BE2C (cell line): ENCODE results near the gene SOX5.

Experiments used
- DNase-seq: peaks from one replicate; pipeline ENCODE4 v3.0.0-alpha.2; 2020
- H3K27me3 ChIP-seq: fragments of 250-450 bp; sonication (Bioruptor Pico); 2 replicates; pipeline ENCODE4 v1.5.1; 2020; ENCODE audit warnings: mild to moderate bottlenecking
- H3K36me3 ChIP-seq: fragments of 250-450 bp; sonication (Bioruptor Pico); 2 replicates; pipeline ENCODE4 v1.5.1; 2020; ENCODE audit warnings: mild to moderate bottlenecking
- H3K4me1 ChIP-seq: fragments of 250-450 bp; sonication (Bioruptor Pico); 2 replicates; pipeline ENCODE4 v1.5.1; 2020
- H3K4me3 ChIP-seq: 2 replicates; pipeline ENCODE4 v1.5.1; 2011; ENCODE audit warnings: low read depth, low read length
- H3K9me3 ChIP-seq: fragments of 250-450 bp; sonication (Bioruptor Pico); 2 replicates; pipeline ENCODE4 v1.5.1; 2020
- CTCF ChIP-seq: IDR thresholded peaks from 2 replicates; pipeline ENCODE4 v1.5.1; 2012; ENCODE audit warnings: mild to moderate bottlenecking, low read depth, low read length

Gene SOX5

DNA sequence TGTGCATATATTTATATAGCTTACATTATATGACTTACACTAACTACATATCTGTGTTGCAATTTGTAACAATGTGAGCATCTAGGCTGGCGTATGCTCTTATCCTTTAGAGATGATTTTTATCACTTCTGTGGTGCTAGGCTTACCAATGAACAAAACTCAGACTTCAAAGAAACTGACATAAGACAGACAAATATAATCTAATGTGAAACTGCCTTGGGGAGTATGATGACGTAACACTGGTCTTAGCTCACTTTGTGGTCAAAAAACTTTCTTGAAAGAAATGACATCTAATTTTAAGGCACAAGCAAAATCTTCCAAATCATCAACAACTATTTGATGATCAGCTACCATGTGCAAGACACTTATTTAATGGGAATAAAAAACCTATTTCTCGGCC is 50.0 kb downstream of the SOX5 start:
- Histone ChIP-seq H3K4me3 (no peak overlapping the region), H3K36me3 (no peaks in the 10 kb centered on the region), H3K9me3 (no peaks in the 10 kb centered on the region), H3K27me3 (no peaks in the 10 kb centered on the region), H3K4me1 (no peaks in the 10 kb centered on the region)
- DNase-seq = no peak
- no peak for TF ChIP-seq CTCF

DNA sequence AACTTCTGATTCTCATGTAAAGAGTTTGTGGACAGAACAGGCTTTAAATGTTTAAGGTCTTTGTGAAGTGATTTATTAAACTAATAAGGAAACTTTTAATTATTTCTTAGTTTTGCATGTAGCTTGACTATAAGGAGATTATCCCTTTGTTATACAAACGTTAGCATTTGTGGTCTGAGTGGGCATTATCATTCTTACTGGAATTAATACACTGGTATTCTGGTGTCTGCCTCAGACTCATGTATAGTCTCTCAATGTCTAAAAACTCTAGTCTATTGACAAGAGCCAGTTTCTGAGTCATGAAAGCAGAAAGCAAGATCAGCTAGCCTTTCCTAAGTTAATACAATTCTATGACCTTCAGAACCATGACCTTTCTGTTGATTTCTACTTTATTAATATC is 51.3 kb downstream of the SOX5 start:
- H3K4me3 ChIP-seq = no peak overlapping the region
- no peak for TF ChIP-seq CTCF
- no peaks in the 10 kb centered on the region for H3K36me3 ChIP-seq

DNA sequence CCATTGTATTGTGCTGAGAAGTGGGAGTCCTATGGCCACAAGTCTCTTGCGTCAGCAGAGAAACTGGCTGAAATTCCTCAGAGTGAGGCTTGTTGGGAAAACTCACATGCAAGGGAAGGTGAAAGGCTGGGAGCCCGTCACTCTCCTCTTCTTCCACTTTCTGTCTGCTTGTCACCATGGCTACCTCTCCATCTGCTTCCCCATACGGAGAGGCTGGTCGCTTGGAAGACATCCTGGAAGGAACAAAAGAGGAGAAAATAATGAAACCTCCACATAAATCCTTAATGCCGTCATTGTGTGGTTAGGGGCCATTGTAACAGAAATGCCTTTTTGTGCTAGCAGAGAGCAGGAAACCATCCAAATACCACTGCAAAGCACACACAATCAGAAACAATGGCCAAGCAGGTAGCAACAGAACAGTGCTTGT is 53.7 kb downstream of the SOX5 start:
- H3K4me1 ChIP-seq = no peaks in the 10 kb centered on the region
- no peak for DNase-seq
- no peak overlapping the region for H3K4me3 ChIP-seq

More for the DNA sequence above, 51.3 kb downstream of the SOX5 start:
- DNase-seq = no peak
- Histone ChIP-seq H3K9me3 (no peaks in the 10 kb centered on the region), H3K4me1 (no peaks in the 10 kb centered on the region), H3K27me3 (no peaks in the 10 kb centered on the region)

DNA sequence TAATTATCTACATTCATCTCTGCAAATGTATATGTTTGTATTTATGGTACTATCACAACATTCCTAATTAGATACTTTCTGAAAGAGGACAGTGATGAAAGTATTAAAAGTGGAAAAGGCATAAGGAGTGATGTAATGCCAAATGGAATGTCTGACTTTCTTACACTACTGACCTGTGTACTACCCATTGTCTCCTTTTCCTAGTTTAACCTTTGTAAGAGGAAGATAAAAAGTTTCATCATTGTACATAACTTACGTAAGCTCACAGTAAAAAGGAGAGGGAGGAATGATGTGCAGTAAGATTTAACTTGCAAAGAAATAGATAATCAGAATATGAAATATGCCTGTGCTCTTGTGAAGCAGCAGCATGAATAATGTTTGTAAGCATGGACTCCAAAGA is 55.9 kb downstream of the SOX5 start:
- no peaks in the 10 kb centered on the region for H3K4me1 ChIP-seq
- no peaks in the 10 kb centered on the region; the same call in 1 of the 2 replicates for H3K9me3 ChIP-seq
- H3K27me3 ChIP-seq = no peaks in the 10 kb centered on the region
- no peak overlapping the region for H3K4me3 ChIP-seq
- H3K36me3 ChIP-seq = no peaks in the 10 kb centered on the region
- TF ChIP-seq CTCF = no peak
- no peak for DNase-seq

More for the DNA sequence above, 53.7 kb downstream of the SOX5 start:
- Histone ChIP-seq H3K36me3 (no peaks in the 10 kb centered on the region), H3K27me3 (no peaks in the 10 kb centered on the region), H3K9me3 (no peaks in the 10 kb centered on the region; the same call in 1 of the 2 replicates)
- no peak for TF ChIP-seq CTCF

DNA sequence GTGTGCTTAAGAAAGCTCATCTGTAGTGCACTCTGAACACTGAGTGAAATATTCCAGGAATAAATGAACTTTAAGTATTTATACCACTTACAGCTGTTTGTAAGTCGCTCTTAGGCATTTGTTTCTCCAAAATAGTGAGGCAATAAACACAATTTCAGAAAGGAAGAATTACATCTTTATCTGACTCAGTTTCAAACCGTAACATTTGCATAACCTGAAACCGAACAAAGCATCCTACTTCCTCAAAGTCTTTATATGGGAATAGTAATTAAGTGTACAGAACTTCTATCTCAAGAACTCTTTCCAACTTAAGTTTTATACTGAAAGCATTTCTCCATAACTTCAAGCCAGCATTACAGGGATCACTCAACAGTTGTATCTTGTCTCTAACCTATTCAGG is 58.4 kb downstream of the SOX5 start:
- no peaks in the 10 kb centered on the region for H3K36me3 ChIP-seq
- no peaks in the 10 kb centered on the region for H3K4me1 ChIP-seq
- DNase-seq = no peak

DNA sequence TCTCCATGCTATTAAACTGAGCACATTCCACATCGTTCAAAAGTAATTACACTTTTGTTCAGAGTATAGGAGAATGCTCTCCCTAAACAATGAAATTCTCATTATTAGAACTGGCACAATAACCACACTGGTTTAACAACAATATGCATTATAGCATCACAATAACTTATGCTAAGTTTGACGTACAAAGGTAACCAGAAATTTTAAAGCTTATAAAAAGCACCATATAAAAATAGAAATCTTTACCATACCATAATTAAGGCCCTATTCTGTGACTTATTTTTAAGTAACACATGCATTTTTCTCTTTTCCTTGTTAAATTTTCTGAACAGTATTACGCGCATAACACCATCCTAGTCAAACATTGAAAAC is 60.4 kb downstream of the SOX5 start:
- Histone ChIP-seq H3K27me3 (no peaks in the 10 kb centered on the region), H3K36me3 (no peaks in the 10 kb centered on the region), H3K4me1 (no peaks in the 10 kb centered on the region; the same call in 1 of the 2 replicates), H3K9me3 (no peaks in the 10 kb centered on the region; the same call in 1 of the 2 replicates), H3K4me3 (no peak overlapping the region)
- no peak for DNase-seq
- no peak for TF ChIP-seq CTCF

More for the DNA sequence above, 58.4 kb downstream of the SOX5 start:
- TF ChIP-seq CTCF = no peak
- Histone ChIP-seq H3K27me3 (no peaks in the 10 kb centered on the region), H3K4me3 (no peak overlapping the region), H3K9me3 (no peaks in the 10 kb centered on the region; the same call in 1 of the 2 replicates)
